ENCODE measurements around the gene STRN4. TPM values are rescaled to one million over a fixed set of nuclear protein-coding genes. Genes with fewer than 3 reads are reported as not detected.

STRN4 gene
- total RNA-seq, 1 donor from 2014 or later, result 69.1 TPM

- DNase-seq, result peak; percentile 92
- Histone ChIP-seq H3K36me3 (peaks cover 26% of the 10 kb centered on the region), H3K27me3 (ENCODE audit: low read depth) (no peaks in the 10 kb centered on the region), H3K4me3 (peak within 1 kb of the TSS; percentile 69), H3K9me3 (no peaks in the 10 kb centered on the region), H3K27ac (peak within 1 kb of the TSS; percentile 89), H3K4me1 (peaks cover 50% of the 10 kb centered on the region)
- peak; percentile 87 to 90 for ATAC-seq
- no peak for TF ChIP-seq CTCF (IDR thresholded peaks at IDR 0.05)
- intact Hi-C loops (cut with DNase I), result no loop called here
Measured at GRCh38 chr19:46717034-46717715, 29.1 kb downstream of the STRN4 start, which contains the start of gene PRKD2. Gene PRKD2, minus strand, starts transcription at chr19:46717114. Its CDS starts 744 bp downstream, at chr19:46716370.

- Histone ChIP-seq H3K36me3 (peaks cover 20% of the 10 kb centered on the region), H3K4me1 (peaks cover 50% of the 10 kb centered on the region), H3K27me3 (ENCODE audit: low read depth) (no peaks in the 10 kb centered on the region), H3K27ac (peak overlapping the region; percentile 89), H3K9me3 (no peaks in the 10 kb centered on the region), H3K4me3 (peak overlapping the region; percentile 69)
- DNase-seq (no peak), ATAC-seq (peak in 1 of 2 donors; percentile 0)
- no peak for TF ChIP-seq CTCF (IDR thresholded peaks at IDR 0.05)
- intact Hi-C loops (cut with DNase I), result no loop called here
Measured at GRCh38 chr19:46716672-46717033, 29.6 kb downstream of the STRN4 start.

- peak; percentile 56 for DNase-seq
- H3K27ac ChIP-seq, result peak overlapping the region; percentile 89
- peaks cover 18% of the 10 kb centered on the region for H3K36me3 ChIP-seq
- peak overlapping the region; percentile 69 for H3K4me3 ChIP-seq
- no peaks in the 10 kb centered on the region for H3K27me3 ChIP-seq (ENCODE audit: low read depth)
- peak in 1 of 2 donors; percentile 0 for ATAC-seq
- intact Hi-C loops (cut with DNase I), result no loop called here
- peak; percentile 13 for TF ChIP-seq CTCF (IDR thresholded peaks at IDR 0.05)
- no peaks in the 10 kb centered on the region for H3K9me3 ChIP-seq
- peaks cover 50% of the 10 kb centered on the region for H3K4me1 ChIP-seq
Measured at GRCh38 chr19:46715975-46716671, 30.1 kb downstream of the STRN4 start.

GRCh38 chr19:46715620-46715974 is 30.7 kb downstream of the STRN4 start:
- Histone ChIP-seq H3K36me3 (peaks cover 18% of the 10 kb centered on the region), H3K27me3 (ENCODE audit: low read depth) (no peaks in the 10 kb centered on the region), H3K27ac (peak overlapping the region; percentile 89), H3K9me3 (no peaks in the 10 kb centered on the region), H3K4me1 (peaks cover 50% of the 10 kb centered on the region), H3K4me3 (peak overlapping the region; percentile 69)
- intact Hi-C loops (cut with DNase I), result no loop called here
- no peak for TF ChIP-seq CTCF (IDR thresholded peaks at IDR 0.05)
- ATAC-seq, result no peak
- DNase-seq, result peak; percentile 32

- intact Hi-C loops (cut with DNase I), result no loop called here
- no peak for TF ChIP-seq CTCF (IDR thresholded peaks at IDR 0.05)
- peak; percentile 40 to 51 for ATAC-seq
- Histone ChIP-seq H3K27ac (peak overlapping the region; percentile 89), H3K9me3 (no peaks in the 10 kb centered on the region), H3K4me1 (peaks cover 45% of the 10 kb centered on the region), H3K27me3 (ENCODE audit: low read depth) (no peaks in the 10 kb centered on the region), H3K36me3 (peaks cover 18% of the 10 kb centered on the region), H3K4me3 (peak overlapping the region; percentile 69)
- no peak for DNase-seq
Measured at GRCh38 chr19:46714444-46715106, 31.7 kb downstream of the STRN4 start.
